B cell (primary cell): ENCODE measurements around the gene PLEKHM3.

Experiments used
- EZH2 ChIP-seq: IDR thresholded peaks from 2 replicates; pipeline ENCODE4 v1.6.1; 2012; ENCODE audit warnings: borderline replicate concordance, low read depth, mild to moderate bottlenecking, moderate library complexity, low read length; ENCODE audit not compliant: insufficient read depth, poor library complexity, severe bottlenecking
- TF ChIP-seq, protein P1 (sequence below): fragments of 200-600 bp; IDR thresholded peaks from one replicate; pipeline ENCODE4 v1.8.0; 2022; ENCODE audit warnings: antibody characterized with exemption, mild to moderate bottlenecking

DNA sequence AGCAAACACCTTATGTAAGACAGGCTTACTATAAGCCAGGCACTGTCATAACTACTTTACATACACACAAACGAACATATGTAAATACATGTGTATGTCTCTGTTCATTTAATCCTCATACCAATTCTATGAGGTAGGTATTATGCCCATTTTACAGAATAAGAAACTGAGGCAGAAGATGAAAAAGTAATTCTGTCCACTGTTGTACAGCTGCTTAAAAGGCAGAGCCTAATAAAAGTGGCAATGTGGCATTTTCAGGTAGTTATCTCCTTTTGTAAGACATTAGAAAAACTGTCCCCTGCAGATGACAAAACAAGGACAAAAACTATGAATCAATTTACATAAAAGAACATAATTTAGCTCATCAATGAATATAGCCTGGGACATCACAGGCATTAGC, 69.9 kb downstream of the PLEKHM3 start:
- TF ChIP-seq, protein P1, sequence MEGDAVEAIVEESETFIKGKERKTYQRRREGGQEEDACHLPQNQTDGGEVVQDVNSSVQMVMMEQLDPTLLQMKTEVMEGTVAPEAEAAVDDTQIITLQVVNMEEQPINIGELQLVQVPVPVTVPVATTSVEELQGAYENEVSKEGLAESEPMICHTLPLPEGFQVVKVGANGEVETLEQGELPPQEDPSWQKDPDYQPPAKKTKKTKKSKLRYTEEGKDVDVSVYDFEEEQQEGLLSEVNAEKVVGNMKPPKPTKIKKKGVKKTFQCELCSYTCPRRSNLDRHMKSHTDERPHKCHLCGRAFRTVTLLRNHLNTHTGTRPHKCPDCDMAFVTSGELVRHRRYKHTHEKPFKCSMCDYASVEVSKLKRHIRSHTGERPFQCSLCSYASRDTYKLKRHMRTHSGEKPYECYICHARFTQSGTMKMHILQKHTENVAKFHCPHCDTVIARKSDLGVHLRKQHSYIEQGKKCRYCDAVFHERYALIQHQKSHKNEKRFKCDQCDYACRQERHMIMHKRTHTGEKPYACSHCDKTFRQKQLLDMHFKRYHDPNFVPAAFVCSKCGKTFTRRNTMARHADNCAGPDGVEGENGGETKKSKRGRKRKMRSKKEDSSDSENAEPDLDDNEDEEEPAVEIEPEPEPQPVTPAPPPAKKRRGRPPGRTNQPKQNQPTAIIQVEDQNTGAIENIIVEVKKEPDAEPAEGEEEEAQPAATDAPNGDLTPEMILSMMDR, result no peak
- no peak for TF ChIP-seq EZH2
